Measurements from ENCODE around the gene PPM1L.

- TF ChIP-seq, protein P1, sequence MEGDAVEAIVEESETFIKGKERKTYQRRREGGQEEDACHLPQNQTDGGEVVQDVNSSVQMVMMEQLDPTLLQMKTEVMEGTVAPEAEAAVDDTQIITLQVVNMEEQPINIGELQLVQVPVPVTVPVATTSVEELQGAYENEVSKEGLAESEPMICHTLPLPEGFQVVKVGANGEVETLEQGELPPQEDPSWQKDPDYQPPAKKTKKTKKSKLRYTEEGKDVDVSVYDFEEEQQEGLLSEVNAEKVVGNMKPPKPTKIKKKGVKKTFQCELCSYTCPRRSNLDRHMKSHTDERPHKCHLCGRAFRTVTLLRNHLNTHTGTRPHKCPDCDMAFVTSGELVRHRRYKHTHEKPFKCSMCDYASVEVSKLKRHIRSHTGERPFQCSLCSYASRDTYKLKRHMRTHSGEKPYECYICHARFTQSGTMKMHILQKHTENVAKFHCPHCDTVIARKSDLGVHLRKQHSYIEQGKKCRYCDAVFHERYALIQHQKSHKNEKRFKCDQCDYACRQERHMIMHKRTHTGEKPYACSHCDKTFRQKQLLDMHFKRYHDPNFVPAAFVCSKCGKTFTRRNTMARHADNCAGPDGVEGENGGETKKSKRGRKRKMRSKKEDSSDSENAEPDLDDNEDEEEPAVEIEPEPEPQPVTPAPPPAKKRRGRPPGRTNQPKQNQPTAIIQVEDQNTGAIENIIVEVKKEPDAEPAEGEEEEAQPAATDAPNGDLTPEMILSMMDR (optimal IDR thresholded peaks at IDR 0.05 in 1 of 3, IDR thresholded peaks at IDR 0.05 in 1 of 3, conservative IDR thresholded peaks at IDR 0.05 in 1 of 3; ENCODE audit: extremely low read depth in 1 of 3, insufficient read depth in 2 of 3, low read length in 3 of 3), result no peak
- TF ChIP-seq EZH2 (IDR thresholded peaks at IDR 0.05; ENCODE audit: low read length), result no peak
These were observed 313.6 kb downstream of the PPM1L start for GRCh38 chr3:161069511-161070251.

Measured in keratinocyte (primary cell).